HepG2 (cell line): ENCODE measurements around the gene C14orf93. TPM values are rescaled to one million over a fixed set of nuclear protein-coding genes. Genes with fewer than 3 reads are reported as not detected.

Experiments used
- AKAP8 ChIP-seq: sonication (generic); formaldehyde crosslinking; IDR thresholded peaks from 2 replicates; pipeline ENCODE4 v1.5.1; 2020; ENCODE audit warnings: mild to moderate bottlenecking, missing genetic modification reagents
- BCLAF1 ChIP-seq: fragments of 450-650 bp; IDR thresholded peaks from 2 replicates; pipeline ENCODE4 v1.6.1; 2017; ENCODE audit warnings: mild to moderate bottlenecking
- BHLHE40 ChIP-seq: IDR thresholded peaks from 2 replicates; pipeline ENCODE4 v1.6.1; 2011; ENCODE audit warnings: low read length, improper control_type of control experiment
- ETV6 ChIP-seq: sonication (generic); formaldehyde crosslinking; conservative IDR thresholded peaks from 2 replicates; pipeline ENCODE4 v1.4.0; 2020; ENCODE audit warnings: missing genetic modification reagents
- HMG20B ChIP-seq: conservative IDR thresholded peaks from 2 replicates; pipeline ENCODE4 v1.6.1; 2016; ENCODE audit warnings: missing genetic modification reagents, missing compliant biosample characterization
- LCORL ChIP-seq, 2 experiments: fragments of 450-650 bp in 1 of 2; sonication (generic) in 1 of 2; formaldehyde crosslinking in 1 of 2; IDR thresholded peaks; 2 replicates each; pipeline versions ENCODE4 v1.5.0 to v1.6.1; 2017 to 2020; ENCODE audit warnings: antibody characterized with exemption in 1 of 2, missing genetic modification reagents in 1 of 2
- SKI ChIP-seq: fragments of 450-650 bp; IDR thresholded peaks from one replicate; pipeline ENCODE4 v1.6.1; 2018; ENCODE audit warnings: mild to moderate bottlenecking; ENCODE audit not compliant: partially characterized antibody
- SP5 ChIP-seq: IDR thresholded peaks from 2 replicates; pipeline ENCODE4 v1.6.1; 2016; ENCODE audit warnings: low read depth, borderline replicate concordance
- U2AF2 ChIP-seq: fragments of 200-400 bp; formaldehyde crosslinking; IDR thresholded peaks from 2 replicates; pipeline ENCODE4 v1.6.1; 2017; ENCODE audit warnings: low read depth, mild to moderate bottlenecking, low read length
- ZFP62 ChIP-seq: sonication (generic); formaldehyde crosslinking; IDR thresholded peaks from 2 replicates; pipeline ENCODE4 v1.4.0; 2020; ENCODE audit warnings: missing genetic modification reagents
- ZNF292 ChIP-seq: sonication (generic); formaldehyde crosslinking; IDR thresholded peaks from 2 replicates; pipeline ENCODE4 v1.8.1; 2022; ENCODE audit warnings: mild to moderate bottlenecking, low read depth, missing genetic modification reagents, borderline replicate concordance
- ZNF530 ChIP-seq: sonication (generic); formaldehyde crosslinking; IDR thresholded peaks from 2 replicates; pipeline ENCODE4 v1.5.0; 2020; ENCODE audit warnings: low read depth, mild to moderate bottlenecking, missing genetic modification reagents
- polyA plus RNA-seq, 8 experiments: library from polyadenylated mRNA; depleted of rRNA in 3 of 8; stranded (reverse) in 7 of 8; unstranded in 1 of 8; fragments of >200 nt; fragmentation: Illumina TruSeq in 4 of 8; extraction: Trizol in 4 of 8; gene quantifications; 2 replicates each; pipeline versions ENCODE4 v1.2.1 to v1.2.3, GENCODE V29; 2011 to 2016; ENCODE audit warnings: low read depth in 4 of 8, missing spikeins in 1 of 8, mixed read lengths in 1 of 8; ENCODE audit not compliant: insufficient read depth in 1 of 8
- total RNA-seq, 5 experiments: library from RNA; depleted of rRNA; stranded (reverse); fragments of >200 nt; fragmentation: Illumina TruSeq; extraction: Trizol; gene quantifications; 2 replicates each; pipeline ENCODE4 v1.2.3, GENCODE V29; 2016; ENCODE audit warnings: low read depth in 1 of 5
- TF ChIP-seq, protein P1 (sequence below): sonication (generic); formaldehyde crosslinking; IDR thresholded peaks from 2 replicates; pipeline ENCODE4 v1.4.0; 2020; ENCODE audit warnings: mild to moderate bottlenecking, low read depth, missing genetic modification reagents
- TF ChIP-seq, protein P2 (sequence below): sonication (generic); formaldehyde crosslinking; IDR thresholded peaks from 2 replicates; pipeline ENCODE4 v1.5.0; 2020; ENCODE audit warnings: mild to moderate bottlenecking, missing genetic modification reagents, borderline replicate concordance

The C14orf93 gene
- total and polyA plus RNA-seq, 2 of the 13 experiments (the other 11 are each of a cell fraction or from before 2014, with no cell fraction given) = 11.4 to 22.5 TPM

DNA sequence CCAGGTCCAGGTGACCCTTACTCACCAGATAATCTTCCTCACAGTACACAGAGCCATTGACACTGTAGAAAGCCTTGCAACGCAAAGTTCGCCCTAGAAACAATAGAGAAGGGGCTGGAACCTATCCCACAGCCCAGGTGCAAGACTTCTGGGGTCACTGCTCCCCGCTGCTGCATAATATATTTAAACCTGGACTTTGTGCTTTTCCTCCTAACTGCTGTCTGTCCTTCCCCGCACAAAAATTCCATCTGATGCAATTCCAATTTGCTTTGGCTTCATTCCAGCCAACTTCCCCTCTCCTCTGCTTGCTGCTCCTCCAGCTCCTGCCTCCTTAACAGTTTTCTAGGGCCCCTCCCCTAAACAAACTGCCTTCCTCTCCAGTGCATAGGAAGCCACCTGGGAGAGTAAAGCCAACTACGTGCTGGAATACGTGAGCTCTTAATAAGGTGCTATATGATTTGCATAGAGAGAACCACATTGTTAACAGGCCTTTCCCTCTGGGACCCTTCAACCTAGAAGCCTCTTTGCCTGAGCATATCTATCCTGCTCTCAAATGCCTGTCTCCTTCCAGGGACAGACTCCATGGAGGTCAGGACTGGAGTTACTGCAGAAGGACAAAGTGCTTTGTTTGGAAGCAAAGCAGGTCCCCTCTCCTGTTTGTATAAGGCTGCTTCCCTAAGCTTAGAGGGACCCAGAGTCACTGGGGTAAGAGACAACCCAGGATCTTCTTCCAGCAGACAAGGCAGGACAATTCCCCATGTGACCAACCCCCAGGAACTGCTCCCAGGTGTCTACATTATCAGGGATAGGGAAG is 33.1 kb downstream of the C14orf93 start (continued):
- TF ChIP-seq, protein P1, sequence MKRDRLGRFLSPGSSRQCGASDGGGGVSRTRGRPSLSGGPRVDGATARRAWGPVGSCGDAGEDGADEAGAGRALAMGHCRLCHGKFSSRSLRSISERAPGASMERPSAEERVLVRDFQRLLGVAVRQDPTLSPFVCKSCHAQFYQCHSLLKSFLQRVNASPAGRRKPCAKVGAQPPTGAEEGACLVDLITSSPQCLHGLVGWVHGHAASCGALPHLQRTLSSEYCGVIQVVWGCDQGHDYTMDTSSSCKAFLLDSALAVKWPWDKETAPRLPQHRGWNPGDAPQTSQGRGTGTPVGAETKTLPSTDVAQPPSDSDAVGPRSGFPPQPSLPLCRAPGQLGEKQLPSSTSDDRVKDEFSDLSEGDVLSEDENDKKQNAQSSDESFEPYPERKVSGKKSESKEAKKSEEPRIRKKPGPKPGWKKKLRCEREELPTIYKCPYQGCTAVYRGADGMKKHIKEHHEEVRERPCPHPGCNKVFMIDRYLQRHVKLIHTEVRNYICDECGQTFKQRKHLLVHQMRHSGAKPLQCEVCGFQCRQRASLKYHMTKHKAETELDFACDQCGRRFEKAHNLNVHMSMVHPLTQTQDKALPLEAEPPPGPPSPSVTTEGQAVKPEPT (CRISPR knock-in tag) = peak; percentile 99
- TF ChIP-seq SKI (peak; percentile 87), ZNF530 (CRISPR knock-in tag) (no peak), U2AF2 (no peak; the same call in none of the 2 replicates), SP5 (CRISPR knock-in tag) (peak; percentile 97), ETV6 (CRISPR knock-in tag) (peak; percentile 89), ZNF292 (CRISPR knock-in tag) (peak; percentile 64), HMG20B (CRISPR knock-in tag) (peak; percentile 96), AKAP8 (CRISPR knock-in tag) (peak; percentile 88), BCLAF1 (no peak), BHLHE40 (peak; percentile 48; the same call in 1 of the 2 replicates), ZFP62 (CRISPR knock-in tag) (no peak), LCORL (IDR thresholded peaks at IDR 0.05) (peak; percentile 98), LCORL (CRISPR knock-in tag; IDR thresholded peaks at IDR 0.05) (no peak)
- TF ChIP-seq, protein P2, sequence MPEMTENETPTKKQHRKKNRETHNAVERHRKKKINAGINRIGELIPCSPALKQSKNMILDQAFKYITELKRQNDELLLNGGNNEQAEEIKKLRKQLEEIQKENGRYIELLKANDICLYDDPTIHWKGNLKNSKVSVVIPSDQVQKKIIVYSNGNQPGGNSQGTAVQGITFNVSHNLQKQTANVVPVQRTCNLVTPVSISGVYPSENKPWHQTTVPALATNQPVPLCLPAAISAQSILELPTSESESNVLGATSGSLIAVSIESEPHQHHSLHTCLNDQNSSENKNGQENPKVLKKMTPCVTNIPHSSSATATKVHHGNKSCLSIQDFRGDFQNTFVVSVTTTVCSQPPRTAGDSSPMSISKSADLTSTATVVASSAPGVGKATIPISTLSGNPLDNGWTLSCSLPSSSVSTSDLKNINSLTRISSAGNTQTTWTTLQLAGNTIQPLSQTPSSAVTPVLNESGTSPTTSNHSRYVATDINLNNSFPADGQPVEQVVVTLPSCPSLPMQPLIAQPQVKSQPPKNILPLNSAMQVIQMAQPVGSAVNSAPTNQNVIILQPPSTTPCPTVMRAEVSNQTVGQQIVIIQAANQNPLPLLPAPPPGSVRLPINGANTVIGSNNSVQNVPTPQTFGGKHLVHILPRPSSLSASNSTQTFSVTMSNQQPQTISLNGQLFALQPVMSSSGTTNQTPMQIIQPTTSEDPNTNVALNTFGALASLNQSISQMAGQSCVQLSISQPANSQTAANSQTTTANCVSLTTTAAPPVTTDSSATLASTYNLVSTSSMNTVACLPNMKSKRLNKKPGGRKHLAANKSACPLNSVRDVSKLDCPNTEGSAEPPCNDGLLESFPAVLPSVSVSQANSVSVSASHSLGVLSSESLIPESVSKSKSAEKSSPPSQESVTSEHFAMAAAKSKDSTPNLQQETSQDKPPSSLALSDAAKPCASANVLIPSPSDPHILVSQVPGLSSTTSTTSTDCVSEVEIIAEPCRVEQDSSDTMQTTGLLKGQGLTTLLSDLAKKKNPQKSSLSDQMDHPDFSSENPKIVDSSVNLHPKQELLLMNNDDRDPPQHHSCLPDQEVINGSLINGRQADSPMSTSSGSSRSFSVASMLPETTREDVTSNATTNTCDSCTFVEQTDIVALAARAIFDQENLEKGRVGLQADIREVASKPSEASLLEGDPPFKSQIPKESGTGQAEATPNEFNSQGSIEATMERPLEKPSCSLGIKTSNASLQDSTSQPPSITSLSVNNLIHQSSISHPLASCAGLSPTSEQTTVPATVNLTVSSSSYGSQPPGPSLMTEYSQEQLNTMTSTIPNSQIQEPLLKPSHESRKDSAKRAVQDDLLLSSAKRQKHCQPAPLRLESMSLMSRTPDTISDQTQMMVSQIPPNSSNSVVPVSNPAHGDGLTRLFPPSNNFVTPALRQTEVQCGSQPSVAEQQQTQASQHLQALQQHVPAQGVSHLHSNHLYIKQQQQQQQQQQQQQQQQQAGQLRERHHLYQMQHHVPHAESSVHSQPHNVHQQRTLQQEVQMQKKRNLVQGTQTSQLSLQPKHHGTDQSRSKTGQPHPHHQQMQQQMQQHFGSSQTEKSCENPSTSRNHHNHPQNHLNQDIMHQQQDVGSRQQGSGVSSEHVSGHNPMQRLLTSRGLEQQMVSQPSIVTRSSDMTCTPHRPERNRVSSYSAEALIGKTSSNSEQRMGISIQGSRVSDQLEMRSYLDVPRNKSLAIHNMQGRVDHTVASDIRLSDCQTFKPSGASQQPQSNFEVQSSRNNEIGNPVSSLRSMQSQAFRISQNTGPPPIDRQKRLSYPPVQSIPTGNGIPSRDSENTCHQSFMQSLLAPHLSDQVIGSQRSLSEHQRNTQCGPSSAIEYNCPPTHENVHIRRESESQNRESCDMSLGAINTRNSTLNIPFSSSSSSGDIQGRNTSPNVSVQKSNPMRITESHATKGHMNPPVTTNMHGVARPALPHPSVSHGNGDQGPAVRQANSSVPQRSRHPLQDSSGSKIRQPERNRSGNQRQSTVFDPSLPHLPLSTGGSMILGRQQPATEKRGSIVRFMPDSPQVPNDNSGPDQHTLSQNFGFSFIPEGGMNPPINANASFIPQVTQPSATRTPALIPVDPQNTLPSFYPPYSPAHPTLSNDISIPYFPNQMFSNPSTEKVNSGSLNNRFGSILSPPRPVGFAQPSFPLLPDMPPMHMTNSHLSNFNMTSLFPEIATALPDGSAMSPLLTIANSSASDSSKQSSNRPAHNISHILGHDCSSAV (CRISPR knock-in tag) = no peak; the same call in 1 of the 2 replicates
